ENCODE data around the gene TADA2A. TPM values are rescaled to one million over a fixed set of nuclear protein-coding genes. Genes with fewer than 3 reads are reported as not detected.
"Not testable (repeated sequence)": the region's sequence is repeated elsewhere in the genome, so short reads cannot be mapped to it uniquely, and the experiment has no call there.

Gene TADA2A
- total RNA-seq, 1 donor from 2014 or later, result 15.8 TPM

- no peak for DNase-seq (ENCODE audit: low read depth, low spot score)
Measured at GRCh38 chr17:37399265-37399803, 7.4 kb upstream of the TADA2A start.

- no peak for DNase-seq (ENCODE audit: low read depth, low spot score)
Measured at GRCh38 chr17:37400505-37400904, 6.2 kb upstream of the TADA2A start.

- DNase-seq (ENCODE audit: low read depth, low spot score), result not testable (repeated sequence)
Measured at GRCh38 chr17:37405522-37405921, 1.2 kb upstream of the TADA2A start.

- DNase-seq (ENCODE audit: low read depth, low spot score), result no peak
Measured at GRCh38 chr17:37405955-37406634, 591 bp upstream of the TADA2A start.

- DNase-seq (ENCODE audit: low read depth, low spot score), result not testable (repeated sequence)
Measured at GRCh38 chr17:37408145-37408479, 1.4 kb downstream of the TADA2A start.

- DNase-seq (ENCODE audit: low read depth, low spot score), result no peak
Measured at GRCh38 chr17:37410357-37410756, 3.7 kb downstream of the TADA2A start.

- DNase-seq (ENCODE audit: low read depth, low spot score), result no peak
Measured at GRCh38 chr17:37413875-37414519, 7.3 kb downstream of the TADA2A start.

GRCh38 chr17:37417852-37418251, 11.2 kb downstream of the TADA2A start:
- no peak for DNase-seq (ENCODE audit: low read depth, low spot score)

- DNase-seq (ENCODE audit: low read depth, low spot score), result no peak
Measured at GRCh38 chr17:37422971-37423625, 16.4 kb downstream of the TADA2A start.

- no peak for DNase-seq (ENCODE audit: low read depth, low spot score)
Measured at GRCh38 chr17:37425268-37425667, 18.6 kb downstream of the TADA2A start.

GRCh38 chr17:37429039-37429438, 22.4 kb downstream of the TADA2A start:
- DNase-seq (ENCODE audit: low read depth, low spot score), result no peak

- no peak for DNase-seq (ENCODE audit: low read depth, low spot score)
Measured at GRCh38 chr17:37429453-37429852, 22.8 kb downstream of the TADA2A start.

GRCh38 chr17:37430051-37430627, 23.5 kb downstream of the TADA2A start:
- no peak for DNase-seq (ENCODE audit: low read depth, low spot score)

GRCh38 chr17:37432671-37433070, 26.0 kb downstream of the TADA2A start:
- DNase-seq (ENCODE audit: low read depth, low spot score), result no peak

- no peak for DNase-seq (ENCODE audit: low read depth, low spot score)
Measured at GRCh38 chr17:37438141-37438540, 31.5 kb downstream of the TADA2A start.

- DNase-seq (ENCODE audit: low read depth, low spot score), result no peak
Measured at GRCh38 chr17:37440424-37440823, 33.7 kb downstream of the TADA2A start.

- DNase-seq (ENCODE audit: low read depth, low spot score), result not testable (repeated sequence)
Measured at GRCh38 chr17:37441369-37442014, 34.8 kb downstream of the TADA2A start.

- no peak for DNase-seq (ENCODE audit: low read depth, low spot score)
Measured at GRCh38 chr17:37446027-37446426, 39.3 kb downstream of the TADA2A start.

GRCh38 chr17:37447641-37448040, 41.0 kb downstream of the TADA2A start:
- DNase-seq (ENCODE audit: low read depth, low spot score), result no peak

GRCh38 chr17:37450112-37450511, 43.4 kb downstream of the TADA2A start:
- no peak for DNase-seq (ENCODE audit: low read depth, low spot score)

GRCh38 chr17:37457801-37458200, 51.1 kb downstream of the TADA2A start:
- DNase-seq (ENCODE audit: low read depth, low spot score), result not testable (repeated sequence)

- DNase-seq (ENCODE audit: low read depth, low spot score), result no peak
Measured at GRCh38 chr17:37458805-37459204, 52.1 kb downstream of the TADA2A start.

All from pulmonary artery endothelial cell (primary cell).